Natural killer cell (primary cell): ENCODE data around the gene TSPAN17. TPM values are rescaled to one million over a fixed set of nuclear protein-coding genes. Genes with fewer than 3 reads are reported as not detected.

Source experiments
- ATAC-seq, 3 donors: fragments of 150-1000 bp in 2 of 3; fragments of 200-7000 bp in 1 of 3; cut with Tn5 transposase; 1 replicate in 1 of 3; 2 replicates in 2 of 3; pipeline ENCODE4 v1.10.0; 2021; ENCODE audit warnings: mild to moderate bottlenecking in 2 of 3, moderate library complexity in 2 of 3
- DNase-seq, 2 donors: peaks; one replicate each; pipeline versions ENCODE4 v3.0.0 to v3.0.0-alpha.2; 2013 to 2021; ENCODE audit warnings: mixed read lengths in 1 of 2
- H3K27ac ChIP-seq: one replicate; pipeline ENCODE4 v1.5.1; 2013; ENCODE audit warnings: mild to moderate bottlenecking, low read length
- H3K27me3 ChIP-seq: one replicate; pipeline ENCODE4 v1.6.1; 2013; ENCODE audit warnings: low read length; ENCODE audit not compliant: control insufficient read depth, insufficient read depth
- H3K36me3 ChIP-seq: one replicate; pipeline ENCODE4 v1.6.1; 2013; ENCODE audit warnings: low read length; ENCODE audit not compliant: control insufficient read depth, insufficient read depth
- H3K4me1 ChIP-seq: one replicate; pipeline ENCODE4 v1.6.1; 2013; ENCODE audit warnings: low read length; ENCODE audit not compliant: control insufficient read depth, insufficient read depth
- H3K4me3 ChIP-seq: one replicate; pipeline ENCODE4 v1.5.1; 2013; ENCODE audit warnings: low read length
- H3K9me3 ChIP-seq: one replicate; pipeline ENCODE4 v1.6.1; 2013; ENCODE audit warnings: low read length; ENCODE audit not compliant: control insufficient read depth, insufficient read depth
- H3K27ac Mint-ChIP-seq, 2 donors: one replicate each; pipeline ENCODE4 v1.8.0; 2022; ENCODE audit warnings: mild to moderate bottlenecking in 2 of 2, mixed read lengths in 2 of 2, moderate library complexity in 1 of 2
- H3K27me3 Mint-ChIP-seq, 2 donors: one replicate each; pipeline ENCODE4 v1.8.0; 2022; ENCODE audit warnings: low read depth in 2 of 2, mixed read lengths in 2 of 2
- H3K36me3 Mint-ChIP-seq: one replicate; pipeline ENCODE4 v1.8.0; 2022; ENCODE audit warnings: mixed read lengths
- H3K4me1 Mint-ChIP-seq, 2 donors: one replicate each; pipeline ENCODE4 v1.8.0; 2022; ENCODE audit warnings: mixed read lengths in 2 of 2
- H3K4me3 Mint-ChIP-seq: one replicate; pipeline ENCODE4 v1.8.0; 2022; ENCODE audit warnings: mild to moderate bottlenecking, moderate library complexity, mixed read lengths
- H3K9me3 Mint-ChIP-seq, 2 donors: one replicate each; pipeline ENCODE4 v1.8.0; 2022; ENCODE audit warnings: mixed read lengths in 2 of 2
- WGBS: methylation state at CpG from one replicate; pipeline ENCODE4 v1.1.7; 2013; ENCODE audit warnings: missing lambda C conversion rate; ENCODE audit not compliant: insufficient coverage; 5-methylcytosine and 5-hydroxymethylcytosine counted together
- intact Hi-C: fragments of 100-400 bp; cut with micrococcal nuclease; formaldehyde crosslinking; loops from one replicate; pipeline ENCODE4 v1.14.2; 2022
- total RNA-seq, 4 donors: library from RNA; stranded (reverse); fragments of 120-200 nt in 1 of 4; gene quantifications; one replicate each; pipeline versions ENCODE4 v1.2.3 to v1.2.4, GENCODE V29; 2013 to 2022
- TF ChIP-seq, protein P1 (sequence below): fragments of 200-600 bp; IDR thresholded peaks from one replicate; pipeline ENCODE4 v1.8.0; 2022; ENCODE audit warnings: antibody characterized with exemption

Gene TSPAN17
- total RNA-seq, 3 donors from 2014 or later (not counting 1 experiment from before 2014, with no cell fraction given), result 24.1 to 29.4 (median 24.6) TPM

DNA sequence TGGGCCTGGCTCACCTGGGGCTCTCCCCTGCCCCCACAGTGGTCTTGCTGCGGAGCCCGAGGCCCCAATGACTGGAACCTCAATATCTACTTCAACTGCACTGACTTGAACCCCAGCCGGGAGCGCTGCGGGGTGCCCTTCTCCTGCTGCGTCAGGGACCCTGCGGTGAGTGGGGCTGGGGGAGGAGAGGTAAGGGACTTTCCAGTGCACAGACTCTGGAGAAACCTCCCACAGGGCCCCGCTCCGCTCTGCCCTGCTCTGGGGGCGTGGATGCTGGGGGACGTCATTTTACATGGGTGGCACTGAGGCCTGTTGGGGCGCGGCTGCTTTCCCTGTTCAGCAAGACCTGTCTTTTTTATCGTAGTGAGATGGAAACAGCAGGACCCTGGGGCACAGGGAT, 7.6 kb downstream of the TSPAN17 start:
- Histone ChIP-seq H3K36me3 (peaks cover 8% of the 10 kb centered on the region), H3K4me3 (no peak overlapping the region), H3K27me3 (no peaks in the 10 kb centered on the region), H3K27ac (no peak overlapping the region), H3K4me1 (peaks cover 67% of the 10 kb centered on the region), H3K9me3 (no peaks in the 10 kb centered on the region)
- Mint-ChIP-seq H3K27me3 (no peaks in the 10 kb centered on the region), H3K27ac (no peak overlapping the region), H3K4me1 (peaks cover 50 to 63% of the 10 kb centered on the region in 2 donors), H3K9me3 (no peaks in the 10 kb centered on the region), H3K4me3 (no peak overlapping the region), H3K36me3 (no peaks in the 10 kb centered on the region)
- WGBS, result 94% methylated on average over 14 of the region's 14 CpGs
- intact Hi-C loops, result loop anchor here (5.0 kb wide), 1 partner anchor 457 kb away; no protein-coding TSS in a partner anchor
- DNase-seq (peak in 1 of 2 donors; percentile 42), ATAC-seq (no peak)
- TF ChIP-seq, protein P1, sequence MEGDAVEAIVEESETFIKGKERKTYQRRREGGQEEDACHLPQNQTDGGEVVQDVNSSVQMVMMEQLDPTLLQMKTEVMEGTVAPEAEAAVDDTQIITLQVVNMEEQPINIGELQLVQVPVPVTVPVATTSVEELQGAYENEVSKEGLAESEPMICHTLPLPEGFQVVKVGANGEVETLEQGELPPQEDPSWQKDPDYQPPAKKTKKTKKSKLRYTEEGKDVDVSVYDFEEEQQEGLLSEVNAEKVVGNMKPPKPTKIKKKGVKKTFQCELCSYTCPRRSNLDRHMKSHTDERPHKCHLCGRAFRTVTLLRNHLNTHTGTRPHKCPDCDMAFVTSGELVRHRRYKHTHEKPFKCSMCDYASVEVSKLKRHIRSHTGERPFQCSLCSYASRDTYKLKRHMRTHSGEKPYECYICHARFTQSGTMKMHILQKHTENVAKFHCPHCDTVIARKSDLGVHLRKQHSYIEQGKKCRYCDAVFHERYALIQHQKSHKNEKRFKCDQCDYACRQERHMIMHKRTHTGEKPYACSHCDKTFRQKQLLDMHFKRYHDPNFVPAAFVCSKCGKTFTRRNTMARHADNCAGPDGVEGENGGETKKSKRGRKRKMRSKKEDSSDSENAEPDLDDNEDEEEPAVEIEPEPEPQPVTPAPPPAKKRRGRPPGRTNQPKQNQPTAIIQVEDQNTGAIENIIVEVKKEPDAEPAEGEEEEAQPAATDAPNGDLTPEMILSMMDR, result no peak

DNA sequence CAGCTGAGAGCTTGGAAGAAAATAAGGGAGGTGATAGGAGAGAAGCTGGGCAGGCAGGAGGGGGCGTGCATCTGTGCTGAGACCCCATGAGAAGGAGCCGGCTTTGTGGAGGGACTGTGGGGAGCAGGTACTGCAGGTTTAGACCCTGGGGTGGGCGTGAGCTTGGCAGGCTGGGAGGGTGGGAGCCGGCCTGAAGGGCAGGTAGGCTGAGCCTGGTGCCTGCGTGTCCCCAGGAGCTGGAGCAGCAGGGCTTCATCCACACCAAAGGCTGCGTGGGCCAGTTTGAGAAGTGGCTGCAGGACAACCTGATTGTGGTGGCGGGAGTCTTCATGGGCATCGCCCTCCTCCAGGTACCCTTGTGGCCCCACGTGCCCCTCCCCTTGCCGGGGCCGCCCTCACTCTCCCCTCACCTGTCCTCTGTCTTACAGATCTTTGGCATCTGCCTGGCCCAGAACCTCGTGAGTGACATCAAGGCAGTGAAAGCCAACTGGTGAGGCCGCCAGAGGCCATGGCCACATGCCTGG, 9.2 kb downstream of the TSPAN17 start:
- no peak overlapping the region for H3K27ac Mint-ChIP-seq
- H3K36me3 Mint-ChIP-seq, result no peaks in the 10 kb centered on the region
- H3K36me3 ChIP-seq, result peaks cover 8% of the 10 kb centered on the region
- ATAC-seq (no peak), DNase-seq (no peak)
- H3K27ac ChIP-seq, result no peak overlapping the region
- peaks cover 40 to 59% of the 10 kb centered on the region in 2 donors for H3K4me1 Mint-ChIP-seq
- H3K4me3 ChIP-seq, result no peak overlapping the region
- H3K9me3 Mint-ChIP-seq, result no peaks in the 10 kb centered on the region
- H3K4me3 Mint-ChIP-seq, result peak overlapping the region; percentile 26
- intact Hi-C loops, result loop anchor here (5.0 kb wide), 1 partner anchor 456 kb away; no protein-coding TSS in a partner anchor
- 94% methylated on average over 13 of the region's 13 CpGs for WGBS
- H3K9me3 ChIP-seq, result no peaks in the 10 kb centered on the region
- peaks cover 60% of the 10 kb centered on the region for H3K4me1 ChIP-seq
- TF ChIP-seq, protein P1, result no peak
- peaks cover 0 to under 1% of the 10 kb centered on the region in 2 donors for H3K27me3 Mint-ChIP-seq
- no peaks in the 10 kb centered on the region for H3K27me3 ChIP-seq

DNA sequence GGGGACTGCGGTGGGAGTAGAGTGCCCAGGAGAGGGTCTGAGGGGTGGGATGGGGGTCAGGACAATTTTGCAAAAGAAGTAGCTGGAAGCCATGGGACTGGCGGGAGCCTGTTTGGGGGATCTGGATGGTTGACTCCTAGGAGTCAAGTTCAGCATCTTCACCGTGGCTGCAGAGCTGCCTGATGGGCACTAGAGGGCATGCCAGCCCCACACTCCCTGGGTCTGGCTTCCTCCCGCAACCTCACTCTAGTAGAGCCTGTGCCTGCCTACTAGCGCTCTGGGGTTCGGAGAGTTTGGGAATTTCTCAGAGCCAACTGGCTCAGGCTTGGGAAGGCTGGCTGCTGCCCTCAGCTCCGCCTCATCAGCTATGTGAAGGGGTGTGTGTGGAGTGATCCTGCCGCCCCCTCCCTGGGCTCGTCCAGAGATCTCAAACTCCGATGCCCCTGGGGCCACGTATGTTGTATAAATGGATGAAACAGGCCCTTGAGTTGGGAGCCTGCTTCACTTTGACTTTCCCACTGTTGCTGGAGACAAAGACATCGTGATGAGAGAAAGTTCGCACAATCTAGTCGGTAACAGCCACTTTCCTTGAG, 10.8 kb downstream of the TSPAN17 start:
- Mint-ChIP-seq H3K36me3 (no peaks in the 10 kb centered on the region), H3K4me3 (peak overlapping the region; percentile 73), H3K9me3 (no peaks in the 10 kb centered on the region), H3K4me1 (peaks cover 29 to 44% of the 10 kb centered on the region in 2 donors), H3K27ac (no peak overlapping the region), H3K27me3 (peaks cover 0 to 2% of the 10 kb centered on the region in 2 donors)
- Histone ChIP-seq H3K4me1 (peaks cover 45% of the 10 kb centered on the region), H3K27ac (no peak overlapping the region), H3K36me3 (peaks cover 8% of the 10 kb centered on the region), H3K9me3 (no peaks in the 10 kb centered on the region), H3K4me3 (no peak overlapping the region), H3K27me3 (no peaks in the 10 kb centered on the region)
- DNase-seq (peak; percentile 58 to 85), ATAC-seq (peak; percentile 74 to 81 (median 77))
- TF ChIP-seq, protein P1, result peak; percentile 88
- WGBS, result 53% methylated on average over 13 of the region's 14 CpGs
- intact Hi-C loops, result loop anchor here (2.0 to 5.0 kb wide), 2 partner anchors 301 to 454 kb away; no protein-coding TSS in a partner anchor
